ENCODE data around the gene OPRL1.

- TF ChIP-seq CTCF (IDR thresholded peaks at IDR 0.05; ENCODE audit: low read length) (no peak), EZH2 (IDR thresholded peaks at IDR 0.05; ENCODE audit: borderline replicate concordance, low read length) (no peak)
These were observed 60.4 kb downstream of the OPRL1 start for GRCh38 chr20:64140061-64140931.
